GM23338 (cell line): ENCODE measurements around the gene TRIM56. TPM values are rescaled to one million over a fixed set of nuclear protein-coding genes. Genes with fewer than 3 reads are reported as not detected.

Experiments used
- ATAC-seq: fragments of 200-7000 bp; cut with Tn5 transposase; 3 replicates; pipeline ENCODE4 v1.9.1; 2020
- DNase-seq: peaks from one replicate; pipeline ENCODE4 v3.0.0-alpha.2; 2015; ENCODE audit warnings: low spot score
- H2AFZ ChIP-seq: fragments of 200-600 bp; sonication (generic); 2 replicates; pipeline ENCODE4 v1.8.0; 2016; ENCODE audit warnings: antibody characterized with exemption, mild to moderate bottlenecking, moderate library complexity
- H3F3A ChIP-seq: fragments of 200-600 bp; sonication (generic); replicated peaks from 2 replicates; pipeline ENCODE4 v1.8.0; 2017; ENCODE audit warnings: antibody characterized with exemption, mixed run types, low read depth
- H3K27ac ChIP-seq: fragments of 200-600 bp; sonication (generic); 2 replicates; pipeline ENCODE4 v1.6.1; 2016; ENCODE audit warnings: low read depth
- H3K27me3 ChIP-seq: fragments of 200-600 bp; sonication (generic); 2 replicates; pipeline ENCODE4 v1.8.0; 2016; ENCODE audit warnings: mild to moderate bottlenecking, mixed run types, moderate library complexity; ENCODE audit not compliant: insufficient read depth
- H3K36me3 ChIP-seq: fragments of 200-600 bp; sonication (generic); 2 replicates; pipeline ENCODE4 v1.8.0; 2016; ENCODE audit warnings: mild to moderate bottlenecking; ENCODE audit not compliant: insufficient read depth
- H3K4me1 ChIP-seq: fragments of 200-600 bp; sonication (generic); 2 replicates; pipeline ENCODE4 v1.8.0; 2016; ENCODE audit warnings: mild to moderate bottlenecking, moderate library complexity; ENCODE audit not compliant: insufficient read depth
- H3K4me2 ChIP-seq: fragments of 200-600 bp; sonication (generic); 2 replicates; pipeline ENCODE4 v1.7.1; 2017; ENCODE audit warnings: mixed run types
- H3K4me3 ChIP-seq: fragments of 200-600 bp; sonication (generic); 2 replicates; pipeline ENCODE4 v1.6.1; 2016; ENCODE audit warnings: mixed run types
- H3K79me2 ChIP-seq: fragments of 200-600 bp; sonication (generic); replicated peaks from 2 replicates; pipeline ENCODE4 v1.8.0; 2017; ENCODE audit warnings: mild to moderate bottlenecking; ENCODE audit not compliant: insufficient read depth
- H3K9me2 ChIP-seq: fragments of 200-600 bp; sonication (generic); 2 replicates; pipeline ENCODE4 v1.8.0; 2017; ENCODE audit not compliant: insufficient read depth
- H4K20me1 ChIP-seq: fragments of 200-600 bp; sonication (generic); replicated peaks from 2 replicates; pipeline ENCODE4 v1.8.0; 2017; ENCODE audit warnings: mild to moderate bottlenecking; ENCODE audit not compliant: insufficient read depth
- H3K27ac Mint-ChIP-seq: 2 replicates; pipeline ENCODE4 v1.8.0; 2020; ENCODE audit warnings: inconsistent platforms, mild to moderate bottlenecking, moderate library complexity, mixed read lengths
- H3K27me3 Mint-ChIP-seq: 3 replicates; pipeline ENCODE4 v1.8.0; 2022; ENCODE audit warnings: low read depth, mild to moderate bottlenecking, moderate library complexity, mixed read lengths, inconsistent platforms; ENCODE audit not compliant: insufficient read depth, poor library complexity
- H3K36me3 Mint-ChIP-seq: 3 replicates; pipeline ENCODE4 v1.8.0; 2021; ENCODE audit warnings: low read depth, mild to moderate bottlenecking, inconsistent platforms, moderate library complexity, mixed read lengths
- H3K4me1 Mint-ChIP-seq: 3 replicates; pipeline ENCODE4 v1.8.0; 2020; ENCODE audit warnings: mild to moderate bottlenecking, inconsistent platforms, mixed read lengths
- H3K4me3 Mint-ChIP-seq: 3 replicates; pipeline ENCODE4 v1.8.0; 2021; ENCODE audit warnings: moderate library complexity, mild to moderate bottlenecking, inconsistent platforms, mixed read lengths
- H3K9me3 Mint-ChIP-seq: 3 replicates; pipeline ENCODE4 v1.8.0; 2020; ENCODE audit warnings: moderate library complexity, mild to moderate bottlenecking, inconsistent platforms, mixed read lengths
- CREB1 ChIP-seq: fragments of 250-450 bp; sonication (Bioruptor Pico); IDR thresholded peaks from 2 replicates; pipeline ENCODE4 v1.5.0; 2020; ENCODE audit warnings: low read depth, mild to moderate bottlenecking, moderate library complexity
- CTCF ChIP-seq, 2 experiments: fragments of 200-600 bp in 1 of 2; sonication (generic) in 1 of 2; conservative IDR thresholded peaks; 2 replicates each; pipeline versions ENCODE4 v1.5.1 to v1.6.1; 2016 to 2017; ENCODE audit warnings: antibody characterized with exemption in 2 of 2, low read depth in 2 of 2, mild to moderate bottlenecking in 2 of 2, moderate library complexity in 1 of 2
- EZH2 ChIP-seq: fragments of 200-600 bp; sonication (generic); IDR thresholded peaks from one replicate; pipeline ENCODE4 v1.8.0; 2017; ENCODE audit warnings: antibody characterized with exemption, mild to moderate bottlenecking, low read depth; ENCODE audit not compliant: unreplicated experiment
- EZH2phosphoT487 ChIP-seq: fragments of 200-600 bp; sonication (generic); IDR thresholded peaks from one replicate; pipeline ENCODE4 v1.8.1; 2018; ENCODE audit warnings: antibody characterized with exemption; ENCODE audit not compliant: unreplicated experiment
- JUNB ChIP-seq: IDR thresholded peaks from one replicate; pipeline ENCODE4 v1.6.1; 2016; ENCODE audit warnings: antibody characterized with exemption; ENCODE audit not compliant: unreplicated experiment
- NANOG ChIP-seq: IDR thresholded peaks from 2 replicates; pipeline ENCODE4 v1.6.1; 2016; ENCODE audit warnings: antibody characterized with exemption, borderline replicate concordance
- POLR2AphosphoS5 ChIP-seq: IDR thresholded peaks from 2 replicates; pipeline ENCODE4 v1.6.1; 2016; ENCODE audit warnings: antibody characterized with exemption, low read depth
- REST ChIP-seq: IDR thresholded peaks from one replicate; pipeline ENCODE4 v1.6.1; 2018; ENCODE audit warnings: antibody characterized with exemption; ENCODE audit not compliant: unreplicated experiment
- STAT1 ChIP-seq: IDR thresholded peaks from one replicate; pipeline ENCODE4 v1.6.1; 2016; ENCODE audit warnings: antibody characterized with exemption; ENCODE audit not compliant: unreplicated experiment
- ZNF114 ChIP-seq: fragments of 250-450 bp; sonication (Bioruptor Pico); IDR thresholded peaks from 2 replicates; pipeline ENCODE4 v1.5.0; 2020; ENCODE audit warnings: mild to moderate bottlenecking, moderate library complexity
- ZNF331 ChIP-seq: fragments of 250-450 bp; sonication (Bioruptor Pico); IDR thresholded peaks from 2 replicates; pipeline ENCODE4 v1.5.0; 2020; ENCODE audit warnings: low read depth, mild to moderate bottlenecking, moderate library complexity
- polyA plus RNA-seq: library from polyadenylated mRNA; unstranded; fragments of >200 nt; fragmentation: Nextera tagmentation; extraction: Ambion mirVana; gene quantifications from 2 replicates; pipeline ENCODE4 v1.2.1, GENCODE V29; 2016
- total RNA-seq: library from RNA; depleted of rRNA; stranded (reverse); fragments of >200 nt; shearing (Covaris generic); gene quantifications from 2 replicates; pipeline ENCODE4 v1.2.3, GENCODE V29; 2014
- TF ChIP-seq, protein P1 (sequence below): IDR thresholded peaks from 2 replicates; pipeline ENCODE4 v1.6.1; 2016; ENCODE audit warnings: antibody characterized with exemption

Gene TRIM56
- total and polyA plus RNA-seq, 2 experiments from 2014 or later = 10.0 to 15.7 TPM

- H3F3A ChIP-seq = no peaks in the 10 kb centered on the region
- no peak for DNase-seq
- no peak for TF ChIP-seq ZNF114 (CRISPR knock-in tag)
- TF ChIP-seq, protein P1, sequence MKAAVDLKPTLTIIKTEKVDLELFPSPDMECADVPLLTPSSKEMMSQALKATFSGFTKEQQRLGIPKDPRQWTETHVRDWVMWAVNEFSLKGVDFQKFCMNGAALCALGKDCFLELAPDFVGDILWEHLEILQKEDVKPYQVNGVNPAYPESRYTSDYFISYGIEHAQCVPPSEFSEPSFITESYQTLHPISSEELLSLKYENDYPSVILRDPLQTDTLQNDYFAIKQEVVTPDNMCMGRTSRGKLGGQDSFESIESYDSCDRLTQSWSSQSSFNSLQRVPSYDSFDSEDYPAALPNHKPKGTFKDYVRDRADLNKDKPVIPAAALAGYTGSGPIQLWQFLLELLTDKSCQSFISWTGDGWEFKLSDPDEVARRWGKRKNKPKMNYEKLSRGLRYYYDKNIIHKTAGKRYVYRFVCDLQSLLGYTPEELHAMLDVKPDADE = no peak
- TF ChIP-seq EZH2phosphoT487 = no peak
- TF ChIP-seq REST = no peak
- TF ChIP-seq STAT1 = no peak
- Mint-ChIP-seq H3K9me3 (no peaks in the 10 kb centered on the region; the same call in 2 of the 3 replicates), H3K36me3 (no peaks in the 10 kb centered on the region), H3K27ac (no peak overlapping the region), H3K27me3 (peaks cover 9% of the 10 kb centered on the region), H3K4me1 (no peaks in the 10 kb centered on the region; the same call in 2 of the 3 replicates), H3K4me3 (no peak overlapping the region)
- H3K27me3 ChIP-seq = no peaks in the 10 kb centered on the region
- no peaks in the 10 kb centered on the region for H3K79me2 ChIP-seq
- H3K27ac ChIP-seq = no peak overlapping the region
- H4K20me1 ChIP-seq = no peaks in the 10 kb centered on the region
- H3K4me2 ChIP-seq = no peak overlapping the region
- no peak for ATAC-seq
- no peaks in the 10 kb centered on the region for H3K9me2 ChIP-seq
- no peak overlapping the region for H3K4me3 ChIP-seq
- peak overlapping the region; percentile 88 for H2AFZ ChIP-seq
- no peaks in the 10 kb centered on the region; the same call in 1 of the 2 replicates for H3K4me1 ChIP-seq
- H3K36me3 ChIP-seq = no peaks in the 10 kb centered on the region
Observed at GRCh38 chr7:101114492-101114891, 29.2 kb downstream of the TRIM56 start.

- Histone ChIP-seq H3K36me3 (no peaks in the 10 kb centered on the region), H3F3A (0 out of 2 replicates have a peak, but pooled peaks cover 3% of the 10 kb centered on the region), H3K4me2 (no peak overlapping the region), H2AFZ (no peak overlapping the region), H4K20me1 (no peaks in the 10 kb centered on the region), H3K9me2 (no peaks in the 10 kb centered on the region), H3K4me3 (no peak overlapping the region), H3K27ac (no peak overlapping the region), H3K79me2 (no peaks in the 10 kb centered on the region), H3K4me1 (peaks cover 4% of the 10 kb centered on the region; the same call in 1 of the 2 replicates), H3K27me3 (no peaks in the 10 kb centered on the region)
- Mint-ChIP-seq H3K9me3 (no peaks in the 10 kb centered on the region; the same call in 2 of the 3 replicates), H3K4me3 (no peak overlapping the region), H3K36me3 (no peaks in the 10 kb centered on the region), H3K27me3 (peaks cover 11% of the 10 kb centered on the region), H3K27ac (no peak overlapping the region), H3K4me1 (no peaks in the 10 kb centered on the region; the same call in 2 of the 3 replicates)
- DNase-seq = no peak
- no peak for ATAC-seq
- no peak for TF ChIP-seq JUNB
- TF ChIP-seq EZH2 = no peak
- no peak for TF ChIP-seq EZH2phosphoT487
- TF ChIP-seq POLR2AphosphoS5 = no peak
- TF ChIP-seq CTCF (conservative IDR thresholded peaks at IDR 0.05; ENCODE audit: low read depth in 2 of 2) = no peak
- no peak for TF ChIP-seq ZNF331
- TF ChIP-seq REST = no peak
- TF ChIP-seq NANOG = no peak
- TF ChIP-seq CREB1 (CRISPR knock-in tag) = no peak
Observed at GRCh38 chr7:101115215-101115614, 29.9 kb downstream of the TRIM56 start.
